ENCODE measurements around the gene DESI1.
"Not testable (repeated sequence)": the region's sequence is repeated elsewhere in the genome, so short reads cannot be mapped to it uniquely, and the experiment has no call there.

Gene DESI1

GRCh38 chr22:41582694-41583093 lies 38.1 kb downstream of the DESI1 start:
- no peak for DNase-seq

- no peak for DNase-seq
Observed at GRCh38 chr22:41579997-41580355, 40.9 kb downstream of the DESI1 start.

- DNase-seq, result no peak
Observed at GRCh38 chr22:41579297-41579996, 41.4 kb downstream of the DESI1 start.

- no peak for DNase-seq
Observed at GRCh38 chr22:41578818-41579217, 42.0 kb downstream of the DESI1 start.

GRCh38 chr22:41578114-41578513 lies 42.7 kb downstream of the DESI1 start:
- DNase-seq, result no peak

GRCh38 chr22:41576877-41577276 lies 44.0 kb downstream of the DESI1 start:
- DNase-seq, result peak; percentile 12

- DNase-seq, result no peak
Observed at GRCh38 chr22:41575533-41575932, 45.3 kb downstream of the DESI1 start.

GRCh38 chr22:41574847-41575381 lies 45.9 kb downstream of the DESI1 start:
- no peak for DNase-seq

GRCh38 chr22:41573677-41574076 lies 47.2 kb downstream of the DESI1 start:
- no peak for DNase-seq

GRCh38 chr22:41572305-41572704 lies 48.5 kb downstream of the DESI1 start:
- not testable (repeated sequence) for DNase-seq

- no peak for DNase-seq
Observed at GRCh38 chr22:41571786-41572185, 49.1 kb downstream of the DESI1 start.

- no peak for DNase-seq
Observed at GRCh38 chr22:41570221-41570620, 50.6 kb downstream of the DESI1 start.

GRCh38 chr22:41568811-41569210 lies 52.0 kb downstream of the DESI1 start:
- DNase-seq, result no peak

- no peak for DNase-seq
Observed at GRCh38 chr22:41567512-41567768, 53.4 kb downstream of the DESI1 start.

- DNase-seq, result no peak
Observed at GRCh38 chr22:41565403-41566054, 55.3 kb downstream of the DESI1 start.

- no peak for DNase-seq
Observed at GRCh38 chr22:41564563-41564962, 56.3 kb downstream of the DESI1 start.

GRCh38 chr22:41563051-41563711 lies 57.7 kb downstream of the DESI1 start:
- DNase-seq, result no peak

GRCh38 chr22:41562461-41562860 lies 58.4 kb downstream of the DESI1 start:
- no peak for DNase-seq

- no peak for DNase-seq
Observed at GRCh38 chr22:41561788-41562187, 59.1 kb downstream of the DESI1 start.

GRCh38 chr22:41561335-41561734 lies 59.5 kb downstream of the DESI1 start:
- DNase-seq, result no peak

- DNase-seq, result no peak
Observed at GRCh38 chr22:41560095-41560471, 60.8 kb downstream of the DESI1 start.

GRCh38 chr22:41558241-41558630 lies 62.6 kb downstream of the DESI1 start:
- DNase-seq, result not testable (repeated sequence)

- no peak for DNase-seq
Observed at GRCh38 chr22:41557401-41558240, 63.2 kb downstream of the DESI1 start.

All from CD4-positive, alpha-beta T cell treated with Interferon gamma for 1 hour (primary cell).